GM04504 (cell line): Measurements from ENCODE around the gene INSIG2.
A peak's percentile ranks its signal among the peaks of the same experiment; 100 is the strongest.

ENCODE experiments used
- DNase-seq: peaks from one replicate; pipeline ENCODE4 v3.0.0-alpha.2; 2012; ENCODE audit warnings: low read depth

INSIG2 gene

GRCh38 chr2:118088051-118089024 lies at the start of gene INSIG2:
Gene INSIG2, plus strand, starts transcription at chr2:118088471. Its CDS starts 8,086 bp downstream, at chr2:118096557.
- peak; percentile 86 for DNase-seq

GRCh38 chr2:118040891-118041290 lies 47.4 kb upstream of the INSIG2 start:
- DNase-seq: no peak

GRCh38 chr2:118044103-118044716 lies 44.1 kb upstream of the INSIG2 start:
- no peak for DNase-seq

GRCh38 chr2:118044854-118045253 lies 43.4 kb upstream of the INSIG2 start:
- no peak for DNase-seq

GRCh38 chr2:118045286-118045685 lies 43.0 kb upstream of the INSIG2 start:
- no peak for DNase-seq

- no peak for DNase-seq
Measured at GRCh38 chr2:118046634-118047210, 41.5 kb upstream of the INSIG2 start.

- no peak for DNase-seq
Measured at GRCh38 chr2:118047380-118047826, 40.9 kb upstream of the INSIG2 start.

GRCh38 chr2:118048401-118048800 lies 39.9 kb upstream of the INSIG2 start:
- DNase-seq: no peak

- no peak for DNase-seq
Measured at GRCh38 chr2:118049140-118049815, 39.0 kb upstream of the INSIG2 start.

GRCh38 chr2:118049816-118050140 lies 38.5 kb upstream of the INSIG2 start:
- no peak for DNase-seq

- no peak for DNase-seq
Measured at GRCh38 chr2:118050386-118050785, 37.9 kb upstream of the INSIG2 start.

GRCh38 chr2:118050974-118051373 lies 37.3 kb upstream of the INSIG2 start:
- DNase-seq: no peak

- DNase-seq: no peak
Measured at GRCh38 chr2:118051826-118052358, 36.4 kb upstream of the INSIG2 start.

GRCh38 chr2:118052474-118052873 lies 35.8 kb upstream of the INSIG2 start:
- DNase-seq: no peak

- DNase-seq: no peak
Measured at GRCh38 chr2:118053681-118054080, 34.6 kb upstream of the INSIG2 start.

GRCh38 chr2:118054213-118055008 lies 33.9 kb upstream of the INSIG2 start:
- no peak for DNase-seq

GRCh38 chr2:118055512-118056164 lies 32.6 kb upstream of the INSIG2 start:
- DNase-seq: no peak

- DNase-seq: no peak
Measured at GRCh38 chr2:118056165-118056534, 32.1 kb upstream of the INSIG2 start.

GRCh38 chr2:118056801-118057200 lies 31.5 kb upstream of the INSIG2 start:
- no peak for DNase-seq

GRCh38 chr2:118058951-118059350 lies 29.3 kb upstream of the INSIG2 start:
- no peak for DNase-seq
